ENCODE measurements around the gene FGGY.

FGGY gene

DNA sequence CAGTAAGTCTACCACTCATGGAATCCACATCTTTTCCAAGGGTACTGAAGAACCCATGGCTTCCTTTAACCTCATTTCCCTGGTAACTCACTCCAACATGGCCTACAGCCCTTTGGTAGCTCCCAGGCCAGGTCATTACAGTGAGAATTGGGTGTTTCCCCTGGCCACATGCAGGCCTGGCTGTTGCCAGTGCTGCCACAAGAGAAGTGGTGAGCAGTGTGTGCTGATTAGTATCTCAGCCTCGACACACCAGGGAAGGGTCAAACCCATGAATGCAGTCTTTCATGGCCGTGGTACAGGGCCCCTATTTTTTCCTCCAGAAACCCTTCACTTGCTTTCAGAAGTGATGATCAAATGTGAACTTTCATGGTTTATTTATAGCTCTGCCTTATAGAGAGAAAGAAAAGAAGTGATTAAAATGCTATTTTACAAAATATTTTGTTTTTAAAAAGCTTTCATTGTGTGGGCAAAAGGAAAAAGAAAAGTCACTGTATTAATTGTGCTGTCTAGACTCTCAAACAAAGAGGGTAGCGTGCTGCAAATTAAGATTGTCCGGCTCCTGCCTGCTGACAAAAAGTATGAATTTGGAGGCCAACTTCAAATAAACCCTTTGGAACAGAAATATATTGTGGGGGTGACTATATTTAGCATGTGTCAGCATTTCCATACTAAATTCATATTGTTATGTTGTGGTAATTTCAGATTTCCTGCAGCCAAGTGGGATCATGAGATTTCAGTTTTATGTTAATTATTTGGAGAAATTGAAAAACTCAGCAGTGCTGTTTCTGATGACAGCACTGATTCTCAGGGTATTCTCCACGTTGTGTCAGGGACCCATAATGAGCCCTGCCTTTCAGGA, 455.9 kb downstream of the FGGY start:
- peak; percentile 65 for FAIRE-seq

DNA sequence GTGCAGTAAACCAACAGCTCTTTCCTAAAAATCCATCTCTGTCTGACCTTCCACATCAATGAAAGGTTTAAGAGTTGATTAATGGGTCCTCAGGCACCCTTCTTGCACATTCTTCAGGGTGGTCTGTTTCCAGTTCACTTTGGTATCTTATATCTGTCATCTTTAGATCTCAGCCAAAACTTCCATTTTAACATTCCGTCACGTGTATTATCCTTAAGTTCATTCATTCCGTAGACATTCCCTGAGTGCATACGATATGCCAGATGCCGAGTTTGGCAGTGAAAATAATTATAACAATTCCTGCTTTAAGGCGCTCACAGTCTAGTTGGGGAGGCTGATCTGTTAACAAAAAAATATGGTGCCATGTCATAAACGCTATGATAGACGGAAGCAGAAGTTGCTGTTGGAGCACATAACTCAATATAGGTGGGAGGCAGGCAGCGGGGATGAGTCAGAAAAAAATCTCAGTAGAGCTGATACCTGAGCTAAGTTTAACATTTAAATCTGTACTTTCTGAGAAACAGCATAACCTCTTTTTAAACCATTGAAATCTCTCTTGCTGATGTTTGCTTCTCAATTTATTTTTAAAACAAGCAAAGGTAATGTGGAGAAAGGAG, 458.3 kb downstream of the FGGY start:
- no peak for DNase-seq (ENCODE audit: low spot score)
- FAIRE-seq = no peak

More for the DNA sequence above, 455.9 kb downstream of the FGGY start:
- DNase-seq (ENCODE audit: low spot score) = no peak

DNA sequence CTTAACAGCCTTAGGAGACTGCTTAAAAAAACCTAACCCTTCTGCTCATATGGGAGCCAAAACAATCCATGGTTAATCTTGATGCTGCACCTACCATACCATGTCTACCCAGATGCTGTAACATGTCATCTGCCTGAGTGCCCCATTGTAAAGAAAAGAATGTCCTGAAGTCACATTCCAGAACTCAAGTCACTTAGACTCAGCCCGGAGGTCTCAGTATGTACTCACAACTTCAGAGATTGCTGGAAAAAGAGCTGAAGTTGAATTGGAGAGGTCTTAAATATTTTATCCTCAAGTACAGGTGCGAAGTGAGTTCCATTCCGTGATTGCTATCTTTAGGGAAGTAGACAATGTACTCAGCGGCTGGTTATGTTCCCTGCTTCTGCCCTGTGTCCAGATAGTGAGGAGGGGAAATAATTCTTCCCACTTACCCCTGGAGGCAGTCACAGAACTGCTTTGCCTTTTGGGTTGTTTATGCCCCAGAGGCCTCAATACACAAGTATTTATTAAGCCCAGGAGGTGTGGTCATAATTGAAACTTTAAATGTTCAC, 460.4 kb downstream of the FGGY start:
- FAIRE-seq (no peak), DNase-seq (ENCODE audit: low spot score) (no peak)

DNA sequence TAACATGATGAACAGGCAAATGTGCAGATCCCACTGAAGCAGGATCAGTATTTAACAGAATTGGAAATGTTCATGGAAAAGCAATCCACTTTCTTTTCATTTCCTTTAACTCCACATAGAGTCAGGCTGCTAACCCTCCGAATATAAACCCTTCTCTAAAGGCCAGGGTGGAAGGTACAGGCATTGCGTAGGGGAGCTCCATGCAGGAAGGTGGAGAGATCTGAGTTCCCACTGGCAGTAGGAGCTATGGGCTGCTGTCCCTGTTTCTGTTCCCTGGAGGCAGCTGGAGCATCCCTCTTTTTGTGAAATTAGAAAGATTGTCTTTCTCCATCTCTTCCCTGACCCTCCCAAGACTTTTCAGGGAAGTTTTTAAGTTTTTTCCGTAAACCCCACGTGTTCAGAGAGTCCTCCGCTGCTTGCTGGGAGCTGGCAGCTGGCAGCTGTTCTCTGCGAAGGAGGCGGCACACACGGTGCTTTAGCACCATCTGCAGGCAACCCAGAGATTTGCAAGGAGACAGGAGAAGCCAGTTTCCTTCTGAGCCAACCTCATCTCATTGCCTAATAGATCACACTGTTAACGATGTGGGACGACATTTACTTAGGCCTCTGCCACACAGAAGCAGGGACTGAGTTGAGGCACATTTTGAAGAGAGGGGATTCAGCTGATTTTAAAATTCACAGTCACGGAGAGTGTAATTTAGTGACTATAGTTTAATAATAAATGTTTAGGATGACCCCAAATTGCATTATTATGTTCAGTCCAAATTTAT, 462.4 kb downstream of the FGGY start:
- no peak for FAIRE-seq
- peak; percentile 89 for DNase-seq (ENCODE audit: low spot score)

DNA sequence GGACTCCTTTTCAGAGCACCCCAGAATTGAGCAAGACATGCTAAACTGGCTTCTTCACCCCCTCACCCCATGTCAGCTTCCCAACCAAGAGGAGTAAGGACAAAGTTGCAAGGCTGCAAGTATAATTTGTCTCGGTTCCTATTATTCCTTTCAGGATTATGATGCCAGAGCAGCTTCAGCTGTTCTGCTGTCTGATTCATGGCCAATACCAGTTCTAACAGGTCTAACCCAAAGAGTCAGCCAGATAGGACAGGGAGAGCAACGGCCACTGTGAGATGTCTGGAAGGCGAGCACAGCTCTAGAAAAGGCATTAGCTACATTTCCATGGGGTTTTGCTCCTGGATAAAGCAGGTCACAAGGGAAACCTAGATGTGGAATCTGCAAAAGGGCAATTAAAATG, 464.5 kb downstream of the FGGY start:
- FAIRE-seq = no peak
- no peak for DNase-seq (ENCODE audit: low spot score)

DNA sequence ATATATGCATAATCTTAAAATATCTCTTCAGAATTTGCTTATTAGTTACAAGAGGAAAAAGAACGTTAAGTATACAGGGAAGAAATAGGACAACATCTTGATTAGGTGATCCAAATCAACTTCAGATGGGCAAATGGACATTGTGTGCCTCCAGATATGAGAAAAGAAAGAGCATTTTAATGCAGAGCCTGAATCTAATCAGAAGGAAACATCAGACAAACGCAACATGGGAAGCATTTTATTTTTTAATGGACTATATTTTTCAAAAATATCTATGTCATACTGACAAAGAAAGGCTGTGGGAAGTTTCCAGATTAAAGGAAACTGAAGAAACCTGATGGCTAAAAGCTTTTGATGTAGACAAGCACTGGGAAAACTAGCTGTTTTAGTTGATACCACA, 466.5 kb downstream of the FGGY start:
- no peak for FAIRE-seq

DNA sequence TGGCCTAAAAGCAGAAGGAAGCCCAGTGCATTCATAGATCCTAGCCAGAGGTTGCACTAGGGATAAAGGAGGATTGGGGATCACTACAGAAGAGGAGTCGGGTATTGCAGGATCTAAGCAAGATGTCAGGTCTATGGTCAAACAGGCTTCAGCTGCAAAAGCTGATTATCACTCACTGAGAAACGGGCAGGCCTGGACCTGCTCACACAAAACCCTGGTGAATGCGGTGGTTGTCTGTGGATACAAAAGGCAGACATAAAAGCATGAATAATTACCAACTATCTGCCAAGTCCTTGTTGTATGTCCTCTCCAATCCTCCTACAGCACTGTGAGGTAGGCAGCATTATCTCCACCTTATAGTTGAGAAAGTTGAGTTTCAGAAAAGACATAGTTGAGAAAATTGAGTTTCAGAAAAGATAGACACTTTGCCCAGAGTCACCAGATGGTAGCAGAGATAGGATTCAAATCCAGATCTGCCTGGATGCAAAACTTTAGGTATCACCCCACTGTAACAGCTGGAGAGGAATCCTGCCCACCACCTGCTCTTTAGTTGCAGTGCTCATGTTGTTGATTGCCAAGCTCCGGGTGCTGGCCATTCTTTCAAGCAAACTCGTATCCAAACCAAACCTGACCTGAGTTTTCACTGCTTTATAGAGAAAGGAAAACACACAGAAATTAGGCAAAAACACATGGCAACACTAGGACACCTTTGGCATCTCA, 468.3 kb downstream of the FGGY start:
- DNase-seq (ENCODE audit: low spot score) = no peak
- FAIRE-seq = no peak

More for the DNA sequence above, 466.5 kb downstream of the FGGY start:
- DNase-seq (ENCODE audit: low spot score) = no peak

DNA sequence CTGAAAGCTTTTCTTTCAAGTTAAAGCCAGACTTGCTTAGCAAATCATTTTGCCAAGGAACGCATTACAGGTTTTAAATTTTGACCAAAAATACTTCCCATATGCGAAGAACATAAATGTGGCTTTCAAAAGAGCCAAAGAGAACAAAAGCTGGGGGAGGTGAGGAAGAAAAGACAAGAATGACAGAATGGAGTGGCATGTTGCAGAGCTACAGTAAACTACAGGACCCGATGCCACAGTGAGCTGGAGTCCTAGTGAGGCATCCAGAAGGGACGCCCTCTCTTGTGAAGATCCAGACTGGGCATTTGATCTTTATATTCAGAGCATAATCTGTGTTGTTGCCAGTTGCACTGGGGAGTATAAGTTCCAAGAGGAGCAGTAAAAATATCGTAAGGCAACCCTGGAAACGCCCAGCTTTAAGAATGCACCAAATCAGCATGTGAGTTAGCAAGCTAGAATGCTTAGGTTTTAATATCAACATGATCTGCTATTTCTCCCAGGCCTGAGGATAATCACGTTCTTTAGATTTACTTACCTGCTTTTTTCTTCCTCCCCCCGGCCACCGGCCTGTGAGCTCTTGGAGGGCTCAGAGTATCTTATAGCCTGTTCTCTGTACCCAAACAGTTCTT, 469.4 kb downstream of the FGGY start:
- FAIRE-seq = no peak
- no peak for DNase-seq (ENCODE audit: low spot score)

DNA sequence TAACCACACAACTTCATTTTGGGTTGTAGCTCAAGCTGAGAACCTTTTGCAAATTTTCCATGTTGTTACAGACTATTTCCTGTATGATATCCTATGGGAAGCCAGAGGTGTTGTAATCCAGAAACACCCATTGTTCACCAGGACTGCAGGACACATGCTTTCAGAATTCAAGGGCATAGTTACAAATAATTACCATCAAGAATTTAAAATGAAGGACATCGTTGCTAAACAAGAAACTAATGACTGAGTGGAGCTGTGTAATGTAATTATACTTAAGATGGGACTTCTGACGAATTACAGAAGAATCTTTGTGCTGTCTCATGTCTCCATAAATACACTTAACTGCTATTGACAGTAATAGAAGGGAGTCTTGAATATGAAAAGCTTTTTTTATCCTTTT, 470.2 kb downstream of the FGGY start:
- FAIRE-seq (no peak), DNase-seq (ENCODE audit: low spot score) (no peak)

DNA sequence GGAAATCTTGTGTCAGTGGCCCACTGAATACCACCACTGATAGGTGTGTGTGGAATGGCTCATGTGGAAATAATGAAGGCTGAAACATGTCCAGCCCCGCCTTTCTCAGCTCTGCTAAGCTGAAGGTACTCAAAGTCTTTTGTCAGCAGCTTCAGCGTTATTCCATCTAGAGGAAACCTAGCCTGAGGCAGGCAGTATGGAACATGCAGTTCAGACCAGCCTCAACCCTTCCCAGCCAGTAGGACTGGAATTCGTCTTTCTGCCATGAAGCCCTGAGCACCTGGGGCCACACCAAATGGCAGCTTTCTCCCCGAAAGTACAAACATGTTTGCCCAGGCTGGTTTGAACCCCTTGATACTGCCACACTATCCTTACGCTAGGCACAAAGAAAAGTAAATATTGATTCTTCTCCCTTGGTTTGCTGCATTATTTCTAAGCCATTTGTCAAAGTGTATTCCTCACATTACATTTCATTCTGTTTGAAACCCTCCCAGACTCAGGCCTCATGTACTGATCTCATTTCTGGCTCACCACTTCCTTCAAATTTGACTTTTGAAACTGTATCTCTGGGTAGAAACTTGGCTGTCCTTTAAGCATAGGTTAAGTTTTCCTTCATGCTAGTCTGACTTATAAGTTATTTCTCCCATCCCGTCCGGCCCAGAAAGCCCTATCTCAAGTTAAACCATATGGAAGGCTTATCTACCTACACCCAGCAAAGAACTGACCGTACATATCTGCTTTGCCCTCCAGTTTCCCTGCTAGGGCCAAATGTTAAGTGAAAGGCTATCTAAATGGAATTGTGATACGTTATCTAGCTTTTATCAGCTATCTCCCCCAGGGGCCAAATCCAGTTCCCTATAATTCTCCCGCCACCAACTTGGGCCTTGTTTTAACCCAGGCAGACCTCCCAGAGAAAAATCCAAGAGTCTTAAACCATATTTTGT, 472.2 kb downstream of the FGGY start:
- no peak for DNase-seq (ENCODE audit: low spot score)
- no peak for FAIRE-seq

DNA sequence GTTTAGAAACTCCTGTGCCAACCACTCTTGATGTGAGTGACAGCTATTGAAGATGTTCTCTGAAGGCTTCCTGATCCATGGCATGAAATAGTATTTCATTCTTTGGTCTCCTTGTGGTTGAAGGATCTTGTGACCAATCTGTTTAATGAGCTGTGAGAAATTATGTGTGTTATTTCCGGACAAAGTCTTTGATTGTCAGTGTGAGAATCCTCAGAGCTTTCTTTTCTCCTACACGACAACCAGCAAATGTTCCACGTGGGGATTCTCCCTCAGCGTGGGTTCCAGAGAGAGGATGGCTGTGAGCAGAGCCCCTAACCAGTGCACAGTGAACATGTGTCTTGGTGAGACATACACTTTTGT, 472.8 kb downstream of the FGGY start:
- DNase-seq (ENCODE audit: low spot score) (no peak), FAIRE-seq (no peak)

DNA sequence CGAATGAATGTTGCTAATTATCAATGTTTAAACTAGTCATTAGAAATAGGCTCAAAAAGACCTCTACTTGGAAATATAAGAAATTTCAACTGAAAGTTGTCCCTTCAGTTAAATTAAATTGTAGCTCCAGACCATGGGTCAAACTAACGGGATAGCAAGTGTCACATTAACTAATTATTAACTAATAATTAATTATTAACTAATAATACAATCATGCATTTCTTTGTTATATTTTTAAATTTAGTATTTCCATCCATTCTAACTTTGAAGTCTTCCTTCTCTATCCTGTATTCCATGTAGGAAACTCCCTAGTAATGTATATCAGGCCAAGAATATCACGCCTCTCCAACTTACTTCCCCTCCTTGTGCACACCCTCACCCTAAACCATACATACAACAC, 474.5 kb downstream of the FGGY start:
- FAIRE-seq = no peak
- DNase-seq (ENCODE audit: low spot score) = no peak

DNA sequence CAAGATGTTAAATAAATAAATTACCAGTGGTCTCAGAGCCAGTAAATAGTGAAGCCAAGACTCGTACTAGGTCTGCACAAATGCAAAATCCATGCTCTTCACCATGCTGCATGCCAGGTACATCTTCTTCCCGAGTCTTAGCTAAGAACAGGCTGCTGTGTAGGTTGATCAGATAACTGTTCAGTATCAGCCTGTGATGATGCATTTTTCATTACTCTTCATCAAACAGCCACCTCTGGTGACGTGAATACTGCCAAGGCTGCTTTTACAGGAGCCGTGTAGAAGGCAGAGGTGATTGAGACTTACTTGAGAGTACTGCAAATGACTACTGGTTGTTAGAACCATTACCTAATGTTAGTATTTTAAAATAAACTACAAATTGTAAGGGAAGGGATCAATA, 478.6 kb downstream of the FGGY start:
- FAIRE-seq (no peak), DNase-seq (ENCODE audit: low spot score) (no peak)

DNA sequence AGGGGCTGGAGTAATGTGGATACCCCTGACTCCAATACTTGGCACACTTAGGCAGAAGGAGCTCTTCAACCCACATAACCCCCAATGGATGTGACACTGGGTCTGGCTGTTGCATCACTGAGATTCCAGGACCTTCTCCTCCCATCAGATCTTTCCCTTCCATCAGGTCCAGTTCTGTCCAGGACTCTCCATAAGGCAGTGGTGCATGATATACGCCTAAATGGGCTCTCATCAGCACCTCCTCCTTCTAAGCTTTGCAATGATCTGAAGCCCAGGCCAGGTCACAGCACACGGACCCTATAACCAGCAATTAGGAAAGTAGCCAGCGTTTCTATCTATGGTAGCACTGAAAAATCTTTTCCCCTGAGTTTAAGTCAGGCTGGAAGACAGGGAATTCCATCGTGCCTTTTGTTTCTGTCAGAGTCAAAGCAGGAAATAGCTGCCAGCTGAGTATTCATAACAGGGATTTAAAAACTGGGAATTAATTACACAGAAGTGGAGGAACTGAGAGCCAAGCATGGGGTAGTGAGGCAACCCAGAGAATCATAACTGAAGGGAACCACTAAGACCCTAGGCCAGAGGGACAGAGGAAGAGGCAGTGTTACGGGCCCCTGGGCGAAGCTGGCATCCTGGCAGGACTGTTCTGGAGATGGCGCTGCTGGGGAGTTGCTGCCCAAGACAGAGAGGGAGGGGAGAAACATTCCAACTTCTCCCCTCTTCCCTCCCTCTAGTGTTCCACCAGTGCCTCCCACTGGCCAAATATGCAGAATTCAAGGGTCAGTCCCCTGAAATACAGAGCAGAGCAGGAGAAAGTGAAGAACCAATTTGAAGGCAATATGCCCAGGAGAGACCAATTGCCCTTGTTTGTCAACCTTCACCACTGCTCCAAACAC, 480.3 kb downstream of the FGGY start:
- DNase-seq (ENCODE audit: low spot score) (no peak), FAIRE-seq (no peak)

DNA sequence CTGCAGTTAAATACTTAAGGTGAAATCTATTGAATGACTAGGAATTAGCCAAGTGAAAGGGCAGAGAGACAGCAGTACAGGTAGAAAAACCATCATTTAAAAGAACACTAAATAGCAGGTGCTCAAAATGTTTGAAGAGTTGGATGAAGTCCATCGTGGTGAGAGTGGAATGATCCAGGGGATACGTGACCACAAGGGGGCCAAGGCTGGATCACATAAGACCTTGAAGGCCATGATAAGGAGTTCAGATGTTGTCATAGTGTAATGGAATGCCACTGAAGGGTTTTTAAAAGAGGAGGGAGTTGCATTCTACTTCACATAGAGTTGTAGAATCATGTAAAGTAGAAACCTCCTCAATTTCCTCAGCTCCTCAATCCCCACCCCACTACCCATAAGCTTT, 483.1 kb downstream of the FGGY start:
- DNase-seq (ENCODE audit: low spot score) (no peak), FAIRE-seq (no peak)

DNA sequence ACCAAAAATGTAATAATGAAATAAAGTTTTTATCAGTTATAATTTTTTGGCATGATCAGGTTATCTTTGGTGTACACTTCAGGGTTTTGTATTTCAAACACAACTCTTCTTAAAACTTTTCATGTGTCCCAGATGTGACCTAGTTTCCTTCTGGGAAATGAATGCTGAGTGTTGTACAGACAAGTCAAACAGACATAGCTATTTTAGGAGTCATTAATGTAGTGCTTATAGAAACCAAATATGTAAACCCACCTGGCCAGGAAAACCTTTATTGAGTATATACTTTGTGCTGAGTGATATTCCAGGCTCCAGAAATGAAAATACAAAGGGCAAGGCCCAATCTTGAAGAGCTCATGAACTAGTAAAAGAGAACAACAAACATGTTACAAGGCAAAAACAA, 491.9 kb downstream of the FGGY start:
- no peak for FAIRE-seq

DNA sequence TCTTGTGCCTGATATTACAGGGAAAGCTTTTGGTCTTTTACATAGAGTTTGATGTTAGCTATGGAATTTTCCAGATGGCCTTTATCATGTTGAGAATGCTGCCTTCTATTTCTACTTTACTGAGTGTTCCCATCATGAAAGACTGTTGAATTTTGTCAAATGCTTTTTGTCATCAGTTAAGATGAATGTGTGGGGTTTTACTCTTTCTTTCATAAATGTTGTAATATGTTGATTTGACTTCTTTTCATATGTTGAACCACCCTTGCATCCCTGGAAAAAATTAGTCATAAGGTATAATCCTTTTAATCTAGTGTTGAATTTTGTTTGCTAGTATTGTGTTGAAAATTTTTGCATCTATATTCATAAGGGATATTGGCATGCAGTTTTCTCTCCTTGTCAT, 501.7 kb downstream of the FGGY start:
- DNase-seq (ENCODE audit: low spot score) (no peak), FAIRE-seq (no peak)

More for the DNA sequence above, 491.9 kb downstream of the FGGY start:
- no peak for DNase-seq (ENCODE audit: low spot score)

DNA sequence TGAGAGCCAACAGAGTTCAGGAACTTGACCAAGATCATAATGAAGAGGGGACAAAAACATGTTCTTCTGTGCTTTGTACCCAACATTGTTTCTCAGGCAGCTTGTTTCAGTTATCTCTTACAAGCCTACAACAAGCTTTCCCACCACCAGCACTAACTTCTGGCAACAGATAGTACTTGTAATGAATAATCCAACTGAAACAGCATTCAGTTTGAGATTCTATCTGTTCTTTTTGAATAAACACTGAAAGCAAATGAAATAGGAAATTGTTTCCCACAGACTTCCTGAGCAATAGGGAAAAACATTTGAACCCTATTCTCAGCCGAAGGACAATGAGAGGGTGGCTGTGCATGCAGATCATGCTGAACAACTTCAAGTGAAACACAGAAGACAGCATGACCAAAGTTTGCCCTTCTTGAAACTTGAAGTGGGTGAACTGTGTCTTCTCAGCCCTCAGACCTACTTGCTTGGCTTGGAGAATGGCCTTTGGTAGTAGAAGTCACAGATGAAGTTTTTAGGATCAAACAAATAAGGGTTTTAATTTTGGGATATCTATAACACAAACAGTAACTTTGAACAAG, 506.7 kb downstream of the FGGY start:
- FAIRE-seq (no peak), DNase-seq (ENCODE audit: low spot score) (no peak)
